AG09309 (cell line): Measurements from ENCODE around the gene AAGAB.

Experiments
- DNase-seq: peaks from one replicate; pipeline ENCODE4 v3.0.0-alpha.2; 2010; ENCODE audit warnings: low read depth
- H3K4me3 ChIP-seq: 2 replicates; pipeline ENCODE4 v1.5.1; 2011; ENCODE audit warnings: mild to moderate bottlenecking, low read depth, low read length, moderate library complexity; ENCODE audit not compliant: control insufficient read depth
- CTCF ChIP-seq: IDR thresholded peaks from 2 replicates; pipeline ENCODE4 v1.5.1; 2011; ENCODE audit warnings: mild to moderate bottlenecking, low read depth, low read length, inconsistent platforms; ENCODE audit not compliant: insufficient read depth, control insufficient read depth; ENCODE audit errors: missing control alignments

AAGAB gene

GRCh38 chr15:67180035-67180434, 74.4 kb downstream of the AAGAB start:
- TF ChIP-seq CTCF = no peak
- DNase-seq = no peak
- no peak overlapping the region for H3K4me3 ChIP-seq

- DNase-seq = no peak
- TF ChIP-seq CTCF = no peak
These were observed 75.0 kb downstream of the AAGAB start for GRCh38 chr15:67179411-67179995.

GRCh38 chr15:67178569-67179210, 75.8 kb downstream of the AAGAB start:
- peak; percentile 95 for DNase-seq
- no peak overlapping the region for H3K4me3 ChIP-seq
- TF ChIP-seq CTCF = no peak

More at GRCh38 chr15:67179411-67179995, 75.0 kb downstream of the AAGAB start:
- H3K4me3 ChIP-seq = no peak overlapping the region

- DNase-seq = no peak
- no peak for TF ChIP-seq CTCF
- no peak overlapping the region for H3K4me3 ChIP-seq
These were observed 76.7 kb downstream of the AAGAB start for GRCh38 chr15:67177752-67178151.

- no peak overlapping the region for H3K4me3 ChIP-seq
- no peak for DNase-seq
- TF ChIP-seq CTCF = no peak
These were observed 78.1 kb downstream of the AAGAB start for GRCh38 chr15:67176195-67176971.

GRCh38 chr15:67175643-67176071, 78.8 kb downstream of the AAGAB start:
- no peak for TF ChIP-seq CTCF
- H3K4me3 ChIP-seq = no peak overlapping the region
- peak; percentile 61 for DNase-seq
